Kidney capillary endothelial cell (primary cell): ENCODE measurements around the gene PROB1.
"Not testable (repeated sequence)": the region's sequence is repeated elsewhere in the genome, so short reads cannot be mapped to it uniquely, and the experiment has no call there.

Experiments
- DNase-seq: peaks from one replicate; pipeline ENCODE4 v3.0.0-alpha.2; 2018; ENCODE audit warnings: low spot score

PROB1 gene

GRCh38 chr5:139394654-139395566, at the start of gene PROB1:
Gene PROB1 (minus strand): TSS chr5:139395104. CDS start chr5:139395081, 23 bp downstream.
- DNase-seq: no peak

- DNase-seq: peak; percentile 94
Observed at GRCh38 chr5:139443831-139444453, 49.0 kb upstream of the PROB1 start.

GRCh38 chr5:139440416-139440815, 45.5 kb upstream of the PROB1 start:
- DNase-seq: not testable (repeated sequence)

GRCh38 chr5:139439013-139439903, 44.4 kb upstream of the PROB1 start, which contains the start of gene DNAJC18:
Gene DNAJC18 (minus strand): TSS chr5:139439525. CDS start chr5:139439445, 80 bp downstream.
- DNase-seq: peak; percentile 81

- DNase-seq: no peak
Observed at GRCh38 chr5:139438707-139439012, 43.8 kb upstream of the PROB1 start.

- DNase-seq: no peak
Observed at GRCh38 chr5:139435676-139436075, 40.8 kb upstream of the PROB1 start.

GRCh38 chr5:139431706-139432105, 36.8 kb upstream of the PROB1 start:
- DNase-seq: no peak

- DNase-seq: no peak
Observed at GRCh38 chr5:139430015-139430414, 35.1 kb upstream of the PROB1 start.

GRCh38 chr5:139426203-139426885, 31.4 kb upstream of the PROB1 start:
- DNase-seq: no peak

GRCh38 chr5:139425497-139425896, 30.6 kb upstream of the PROB1 start:
- no peak for DNase-seq

- DNase-seq: no peak
Observed at GRCh38 chr5:139422307-139422893, 27.5 kb upstream of the PROB1 start.

- DNase-seq: no peak
Observed at GRCh38 chr5:139419226-139420192, 24.6 kb upstream of the PROB1 start.

- no peak for DNase-seq
Observed at GRCh38 chr5:139418793-139419192, 23.9 kb upstream of the PROB1 start.

GRCh38 chr5:139417214-139417613, 22.3 kb upstream of the PROB1 start:
- DNase-seq: no peak

- DNase-seq: no peak
Observed at GRCh38 chr5:139416651-139417050, 21.7 kb upstream of the PROB1 start.

- DNase-seq: no peak
Observed at GRCh38 chr5:139415869-139416268, 21.0 kb upstream of the PROB1 start.

GRCh38 chr5:139415221-139415861, 20.4 kb upstream of the PROB1 start:
- no peak for DNase-seq

GRCh38 chr5:139414581-139415130, 19.8 kb upstream of the PROB1 start:
- no peak for DNase-seq

GRCh38 chr5:139413963-139414362, 19.1 kb upstream of the PROB1 start:
- no peak for DNase-seq
